HG03439 (cell line): ENCODE data around the gene ATP6V1G1.
A peak's percentile ranks its signal among the peaks of the same experiment; 100 is the strongest.
"Not testable (repeated sequence)": the region's sequence is repeated elsewhere in the genome, so short reads cannot be mapped to it uniquely, and the experiment has no call there.

Experiments
- ATAC-seq: cut with Tn5 transposase; IDR thresholded peaks from one replicate; pipeline ENCODE4 v1.9.1; 2021; ENCODE audit warnings: mild to moderate bottlenecking, moderate library complexity; ENCODE audit not compliant: unreplicated experiment

ATP6V1G1 gene, protein sequence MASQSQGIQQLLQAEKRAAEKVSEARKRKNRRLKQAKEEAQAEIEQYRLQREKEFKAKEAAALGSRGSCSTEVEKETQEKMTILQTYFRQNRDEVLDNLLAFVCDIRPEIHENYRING

DNA sequence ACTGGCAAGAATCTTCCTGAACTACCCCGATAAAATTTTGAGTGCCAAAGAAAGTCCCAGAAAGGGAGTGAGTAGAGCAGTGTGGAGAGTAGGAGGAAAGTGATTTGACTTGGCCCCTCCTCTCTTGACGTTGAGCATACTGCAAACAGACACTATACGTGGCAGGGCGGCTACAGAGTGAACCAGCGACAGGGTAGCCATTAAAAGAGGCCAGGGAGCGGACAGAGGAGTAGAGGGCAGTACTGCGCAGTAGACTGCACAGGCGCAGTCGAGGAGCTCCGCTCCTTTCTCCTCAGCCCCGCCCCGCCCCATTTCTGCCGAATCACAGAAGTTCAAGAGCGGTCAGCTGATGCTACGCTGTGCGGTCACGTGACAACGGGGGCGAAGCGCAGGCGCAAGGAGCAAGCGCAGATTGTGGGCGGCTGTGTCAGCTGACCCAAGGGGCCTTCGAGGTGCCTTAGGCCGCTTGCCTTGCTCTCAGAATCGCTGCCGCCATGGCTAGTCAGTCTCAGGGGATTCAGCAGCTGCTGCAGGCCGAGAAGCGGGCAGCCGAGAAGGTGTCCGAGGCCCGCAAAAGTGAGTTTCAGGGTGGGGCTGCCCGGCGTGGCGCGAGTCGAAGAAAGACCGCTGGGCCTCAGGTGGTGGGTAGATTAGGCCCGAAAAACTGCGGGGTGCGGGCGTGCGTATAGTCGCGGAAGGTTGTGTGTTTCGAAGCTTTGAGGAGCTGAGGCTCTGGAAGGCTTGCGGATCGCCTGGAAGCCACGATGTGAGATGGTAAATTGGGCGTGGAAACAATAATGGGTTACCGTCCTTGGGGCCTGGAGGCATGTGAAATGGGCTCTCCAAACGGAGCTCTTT, at the start of gene ATP6V1G1:
Gene ATP6V1G1, plus strand, starts transcription at position 425 of the 858 bp plus-strand sequence. Its CDS starts 70 bp downstream, at position 495.
- peak; percentile 94 for ATAC-seq

DNA sequence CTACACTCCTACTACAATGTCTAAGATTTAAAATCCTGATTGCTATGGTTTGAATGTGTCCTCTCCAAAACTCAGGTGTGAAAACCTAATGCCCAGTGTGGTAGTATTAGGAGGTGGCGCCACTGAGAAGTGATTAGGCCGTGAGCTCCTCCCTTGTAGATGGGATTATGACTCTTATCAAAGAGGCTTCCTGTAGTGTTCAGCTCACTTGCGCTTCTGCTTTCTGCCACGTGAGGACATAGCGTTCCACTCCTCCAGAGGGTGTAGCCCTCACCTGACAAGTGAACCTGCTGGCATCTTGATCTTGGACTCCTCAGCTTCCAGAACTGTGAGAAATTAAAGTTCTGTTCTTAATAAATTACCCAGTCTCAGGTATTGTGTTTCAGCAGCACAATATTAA, 49.3 kb upstream of the ATP6V1G1 start:
- no peak for ATAC-seq

DNA sequence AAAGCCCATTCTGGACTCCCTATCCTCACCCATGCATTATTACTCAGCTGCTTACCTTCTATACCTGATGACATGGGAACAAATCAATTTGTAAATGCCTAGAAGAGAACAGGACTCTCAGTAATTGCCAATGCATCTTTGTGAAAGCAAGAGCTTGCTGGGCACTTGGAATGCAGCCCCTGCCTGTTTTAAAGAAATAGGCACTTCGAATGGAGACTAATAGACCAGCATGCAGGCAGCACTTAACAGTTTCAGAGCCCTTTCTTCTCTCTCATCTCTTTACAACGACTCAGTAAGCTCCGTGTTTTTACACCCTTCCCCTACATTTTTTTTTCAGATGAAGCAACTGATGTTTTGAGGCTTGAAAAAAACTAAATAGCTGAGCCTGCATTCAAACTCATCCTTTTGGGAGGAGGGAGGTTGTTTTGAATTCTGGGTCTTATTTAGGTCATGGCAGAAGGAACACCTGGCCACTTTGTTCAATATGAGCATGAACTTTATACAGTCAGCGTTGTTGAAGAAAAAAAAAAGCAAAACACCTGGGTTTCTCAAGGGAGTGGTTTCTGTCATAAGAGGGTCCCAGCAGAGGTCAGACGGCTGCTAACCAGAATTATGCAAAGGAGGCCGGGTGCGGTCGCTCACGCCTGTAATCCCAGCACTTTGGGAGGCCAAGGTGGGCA, 47.7 kb upstream of the ATP6V1G1 start:
- ATAC-seq, result no peak

DNA sequence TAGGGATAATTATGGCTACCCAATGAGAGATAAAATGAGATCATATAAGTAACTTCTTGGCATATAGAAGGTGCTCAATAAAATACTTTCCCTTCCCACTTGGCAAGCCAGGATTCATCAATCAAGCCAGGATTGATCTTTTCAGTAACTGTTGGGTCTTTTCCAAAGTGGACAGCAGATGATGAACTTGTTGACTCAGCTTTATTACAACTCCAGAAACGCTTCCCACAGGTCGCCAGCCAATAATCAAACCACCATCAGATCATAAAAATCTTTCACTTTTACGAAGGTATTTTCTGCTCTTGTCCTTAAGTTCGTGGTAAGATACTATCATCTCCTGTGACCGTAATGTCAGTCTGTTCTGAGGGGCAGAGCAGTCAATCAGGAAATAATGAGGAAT, 42.5 kb upstream of the ATP6V1G1 start:
- no peak for ATAC-seq

DNA sequence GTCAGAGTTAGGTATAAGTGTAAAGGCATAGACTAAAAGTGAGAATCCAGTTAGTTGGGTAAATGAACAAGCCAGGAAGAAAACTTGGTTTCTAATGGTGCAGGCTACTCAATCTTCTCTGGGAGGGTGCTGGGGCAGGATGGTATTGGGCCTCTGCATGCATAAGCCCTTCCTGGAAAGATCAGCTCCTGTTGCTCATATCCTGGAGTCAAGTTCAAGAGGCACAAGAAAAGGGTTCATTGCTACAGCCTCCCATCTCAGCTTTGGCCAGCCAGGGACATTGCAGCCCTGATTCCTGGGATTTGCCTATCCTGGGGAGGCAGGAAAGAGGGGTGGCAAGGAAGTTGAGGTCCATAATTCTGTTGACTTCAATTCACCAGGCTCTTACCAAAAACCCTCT, 40.7 kb upstream of the ATP6V1G1 start:
- ATAC-seq, result no peak

DNA sequence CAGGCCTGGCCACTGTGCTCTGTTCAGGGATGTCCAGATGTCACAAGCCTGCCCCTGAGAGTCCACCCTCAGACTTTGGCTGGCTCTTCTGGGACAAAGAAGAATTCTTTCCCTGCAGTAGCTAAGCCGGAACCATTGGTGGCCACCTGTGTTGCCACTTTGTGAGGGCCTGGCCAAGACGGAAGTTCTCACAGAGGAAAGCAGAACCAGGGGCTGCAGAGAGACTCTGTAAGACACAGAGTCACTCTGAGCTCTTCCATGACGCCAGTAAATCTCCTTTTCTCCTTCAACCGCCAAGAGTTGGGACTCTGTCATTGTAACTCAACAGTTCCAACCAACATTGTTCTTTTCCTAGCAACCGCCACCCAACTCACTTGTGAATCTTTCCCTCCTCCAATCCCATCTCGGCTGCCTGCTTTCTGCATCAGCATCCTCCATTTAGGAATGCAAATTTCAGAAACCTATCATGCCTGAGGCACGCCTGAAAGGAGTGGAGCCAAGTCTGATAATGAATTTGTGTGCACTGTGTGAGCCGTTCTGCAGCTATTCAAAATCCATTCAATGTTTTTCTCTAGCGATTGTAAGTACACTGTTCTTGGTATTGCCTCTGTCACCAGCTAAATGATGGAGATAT, 37.8 kb upstream of the ATP6V1G1 start:
- ATAC-seq, result no peak

DNA sequence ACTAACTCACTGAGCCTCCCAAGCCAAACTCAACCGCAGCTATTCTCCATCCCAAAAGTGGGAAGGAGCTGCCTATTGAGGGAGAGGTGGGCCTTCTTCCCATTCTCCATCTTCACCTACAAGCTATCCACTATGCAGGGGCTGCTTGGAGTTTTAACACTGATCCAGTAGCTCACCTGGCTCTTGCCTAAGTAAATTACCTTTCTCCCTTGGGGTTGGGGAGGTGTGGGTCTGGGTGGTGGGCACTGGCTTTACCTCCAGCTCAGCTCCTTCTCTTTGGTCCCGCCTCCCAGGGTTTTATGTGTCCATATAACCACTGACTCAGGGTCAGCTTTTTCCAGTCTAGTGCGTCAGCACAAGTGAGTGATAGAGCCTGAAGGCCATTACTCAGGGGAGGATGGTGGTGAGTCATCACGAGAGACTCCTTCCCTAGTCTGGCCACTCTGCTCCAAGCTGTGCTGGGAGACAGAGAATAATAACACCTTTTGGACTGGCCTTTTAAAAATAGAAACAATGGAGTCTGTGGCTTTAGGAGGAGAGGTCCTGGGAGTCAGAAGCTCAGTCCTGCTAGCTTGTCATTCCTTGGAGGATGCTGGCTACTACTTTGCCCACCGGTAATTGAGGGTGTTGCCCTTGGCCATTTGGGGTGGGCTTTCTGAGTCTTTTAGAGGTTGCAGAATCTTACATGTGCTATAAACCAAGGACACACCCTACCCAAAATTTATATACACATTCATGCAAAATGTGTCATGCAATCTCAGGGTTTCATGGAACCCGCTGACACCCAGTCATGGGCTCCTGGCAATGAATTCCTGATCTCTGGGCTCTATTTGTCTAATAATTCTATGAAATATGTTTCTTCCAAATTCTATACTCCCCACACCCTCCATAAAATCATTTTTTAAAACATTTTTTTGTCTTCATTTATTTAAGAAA, 35.6 kb upstream of the ATP6V1G1 start:
- no peak for ATAC-seq

DNA sequence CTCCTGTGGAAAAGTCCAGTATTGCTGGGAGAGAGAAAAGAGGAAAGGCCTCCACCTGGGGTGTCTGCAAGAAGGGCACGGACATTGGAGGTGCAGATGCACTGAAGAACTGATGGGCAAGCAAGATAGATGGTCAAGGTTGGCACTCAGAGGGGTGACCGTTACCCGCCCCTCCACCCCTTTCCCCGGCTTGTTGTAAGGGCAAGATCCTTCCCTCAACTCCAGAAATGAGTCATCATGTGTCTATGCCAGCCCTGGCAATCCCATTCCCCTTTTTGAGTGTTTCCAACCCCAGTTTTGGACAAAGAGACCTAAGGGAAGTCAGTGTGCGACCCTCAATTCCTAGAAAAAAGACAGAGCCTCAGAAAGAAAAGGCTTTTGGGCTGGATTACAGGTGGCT, 34.9 kb upstream of the ATP6V1G1 start:
- no peak for ATAC-seq

DNA sequence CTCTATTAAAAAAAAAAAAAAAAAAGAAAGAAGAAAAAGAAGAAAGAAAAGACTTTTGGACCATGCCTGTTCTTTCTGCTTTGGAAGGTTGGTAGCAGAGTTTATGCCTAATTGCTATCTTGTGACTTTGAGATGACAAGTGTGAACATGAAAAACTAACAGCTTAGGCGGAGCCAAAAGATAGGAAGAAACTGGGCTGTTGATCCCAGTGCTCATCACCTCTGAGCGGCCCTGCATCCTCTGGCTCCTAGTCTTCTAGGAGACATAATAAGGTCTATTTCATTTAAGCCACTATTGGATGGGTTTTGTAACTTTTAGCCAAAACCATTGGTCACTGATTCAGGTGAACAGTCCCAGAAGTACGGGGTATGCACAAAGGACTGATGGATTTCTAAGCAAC, 34.4 kb upstream of the ATP6V1G1 start:
- no peak for ATAC-seq

DNA sequence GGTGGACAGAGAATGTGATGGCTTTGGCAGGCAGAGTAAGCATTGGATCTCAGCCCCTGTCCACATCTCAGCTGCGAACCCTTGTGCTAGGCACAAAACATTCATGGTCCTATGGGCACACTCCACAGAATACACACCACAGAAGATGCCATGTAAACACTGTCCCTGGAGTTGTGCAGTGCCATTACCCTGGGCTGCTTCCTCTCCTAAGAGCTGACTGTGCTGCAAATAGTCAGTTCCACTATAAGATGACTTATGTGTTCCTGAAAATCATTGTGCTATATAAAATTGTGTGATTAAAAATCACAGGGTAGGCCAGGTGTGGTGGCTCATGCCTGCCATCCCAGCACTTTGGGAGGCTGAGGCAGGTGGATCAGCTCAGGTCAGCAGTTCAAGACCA, 31.9 kb upstream of the ATP6V1G1 start:
- ATAC-seq, result no peak

DNA sequence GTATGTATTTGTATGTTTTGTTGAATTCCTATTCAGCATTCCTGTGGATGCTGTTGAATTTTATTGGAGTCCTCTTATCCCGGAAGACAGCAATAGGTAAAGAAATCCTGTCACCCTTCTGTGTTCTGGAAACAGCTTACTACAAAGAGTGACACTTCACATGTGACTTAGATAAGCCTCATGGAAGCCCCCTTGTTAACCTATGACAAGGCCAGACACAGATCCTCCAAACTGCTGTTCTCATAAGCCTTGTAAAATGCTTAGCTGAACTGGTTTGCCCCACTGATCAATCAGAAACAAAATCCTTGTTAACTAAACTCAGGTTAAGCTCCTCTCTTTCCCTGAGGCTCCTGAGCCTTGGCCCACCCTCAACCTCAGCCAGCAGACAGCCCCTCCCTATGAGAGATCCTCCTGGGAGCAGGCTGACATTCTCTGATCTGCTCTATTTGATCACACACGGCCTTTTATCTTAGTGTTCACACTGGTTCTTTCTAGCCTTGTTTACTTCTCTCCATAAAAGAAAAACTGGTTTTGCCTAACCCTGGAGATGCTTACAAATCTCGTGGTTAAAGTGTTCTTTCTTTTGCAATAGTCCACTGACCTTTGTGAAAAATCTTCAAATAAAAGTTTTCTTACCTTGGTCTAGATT, 29.4 kb upstream of the ATP6V1G1 start:
- no peak for ATAC-seq

DNA sequence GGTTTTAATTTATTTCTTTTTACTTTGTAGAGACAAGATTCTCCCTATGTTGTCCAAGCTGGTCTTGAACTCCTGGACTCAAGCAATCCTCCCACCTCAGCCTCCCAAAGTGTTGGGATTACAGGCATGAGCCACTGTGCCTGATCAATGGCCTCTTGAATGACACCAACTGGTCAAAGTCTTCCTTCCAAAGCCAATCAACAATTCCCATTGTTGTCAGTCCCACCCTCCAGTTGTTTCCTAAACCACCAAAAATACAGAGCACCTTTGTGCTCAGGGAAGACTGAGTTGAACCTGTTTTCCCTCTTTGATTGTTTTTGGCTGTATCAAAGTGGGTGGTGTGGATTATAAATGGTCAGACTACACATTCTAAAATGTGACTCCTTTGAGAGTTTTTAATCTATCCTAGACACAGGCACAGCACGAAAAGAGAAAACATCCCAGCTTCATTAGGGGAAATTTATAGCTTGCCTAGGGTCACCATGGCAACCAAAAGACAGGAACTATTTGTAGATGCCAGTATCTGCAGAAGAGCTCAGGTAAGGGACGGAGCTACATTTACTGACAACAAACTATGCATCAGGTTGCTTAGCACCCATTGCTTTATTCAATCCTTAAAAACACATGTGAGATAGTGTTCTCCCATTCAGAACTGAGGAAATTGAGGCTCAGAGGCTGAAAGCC, 27.6 kb upstream of the ATP6V1G1 start:
- ATAC-seq, result no peak

DNA sequence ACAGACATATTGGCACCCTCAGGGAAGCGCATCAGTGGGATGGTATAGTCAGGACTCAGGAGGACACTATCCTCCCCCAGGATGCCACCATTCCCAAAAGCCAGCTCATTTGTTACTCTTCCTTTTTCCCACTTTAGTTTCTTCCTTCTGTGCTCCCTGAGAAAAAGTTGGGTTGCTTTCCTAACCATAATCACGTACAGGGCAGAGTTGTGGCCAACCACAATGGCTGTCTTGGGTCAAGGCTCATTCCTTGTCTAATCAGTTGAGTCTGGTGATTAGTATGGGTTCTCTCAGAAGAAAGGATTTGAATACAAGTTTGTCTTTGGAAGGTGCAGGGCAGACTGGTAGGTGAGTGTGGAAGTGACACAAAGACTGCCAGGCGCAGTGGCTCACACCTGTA, 26.6 kb upstream of the ATP6V1G1 start:
- ATAC-seq, result no peak

DNA sequence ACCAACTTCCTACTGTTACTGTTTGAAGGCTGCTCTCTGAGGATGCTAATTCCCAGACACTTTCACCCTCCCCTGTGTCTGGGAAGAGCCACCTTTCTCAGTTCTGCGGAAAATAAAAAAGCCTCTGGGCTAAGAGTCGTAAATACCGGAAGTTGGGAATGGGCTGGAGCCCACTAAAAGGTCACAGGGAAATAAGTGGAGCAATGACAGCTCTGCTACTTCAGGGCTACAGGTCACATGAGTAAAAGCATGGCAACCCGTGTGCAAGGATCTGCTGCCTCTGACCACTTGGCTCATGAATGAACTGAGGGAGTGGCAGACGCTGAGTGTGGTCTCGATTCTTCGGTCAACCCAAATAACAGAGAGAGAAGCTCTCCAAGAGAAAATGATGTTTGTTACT, 25.8 kb upstream of the ATP6V1G1 start:
- no peak for ATAC-seq

DNA sequence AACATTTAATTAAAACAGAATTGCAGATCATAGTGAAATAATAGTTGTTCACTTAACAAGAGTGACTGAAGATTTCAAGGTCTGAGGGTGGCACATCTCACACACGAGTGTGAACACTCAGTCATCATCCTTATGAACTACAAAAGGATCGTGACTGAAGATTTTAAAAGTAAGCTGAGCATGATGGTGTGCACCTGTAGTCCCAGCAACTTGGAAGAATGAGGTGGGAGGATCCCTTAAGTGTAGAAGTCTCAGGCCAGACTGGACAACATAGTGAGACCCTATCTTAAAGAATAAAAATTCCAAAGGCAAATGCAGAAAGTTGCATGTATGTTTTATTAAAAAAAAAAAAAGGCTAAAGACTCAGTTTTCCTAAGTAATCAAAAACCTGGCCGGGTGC, 22.4 kb upstream of the ATP6V1G1 start:
- no peak for ATAC-seq

DNA sequence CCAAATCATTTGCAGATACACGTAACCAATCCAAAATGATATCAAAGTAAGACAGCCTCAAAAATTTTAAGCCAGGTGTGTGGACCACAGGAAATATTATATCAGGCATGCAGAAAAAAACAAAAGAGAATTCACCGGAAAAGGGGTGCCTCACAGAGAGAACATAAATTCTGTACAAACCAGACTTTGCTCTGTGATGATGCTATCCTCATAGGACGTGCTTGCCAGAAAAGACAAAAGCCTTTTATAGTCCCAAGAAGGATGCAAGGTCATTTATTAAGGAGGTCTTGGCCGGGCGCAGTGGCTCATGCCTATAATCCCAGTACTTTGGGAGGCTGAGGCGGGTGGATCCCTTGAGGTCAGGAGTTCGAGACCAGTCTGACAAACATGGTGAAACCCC, 16.8 kb upstream of the ATP6V1G1 start:
- no peak for ATAC-seq

DNA sequence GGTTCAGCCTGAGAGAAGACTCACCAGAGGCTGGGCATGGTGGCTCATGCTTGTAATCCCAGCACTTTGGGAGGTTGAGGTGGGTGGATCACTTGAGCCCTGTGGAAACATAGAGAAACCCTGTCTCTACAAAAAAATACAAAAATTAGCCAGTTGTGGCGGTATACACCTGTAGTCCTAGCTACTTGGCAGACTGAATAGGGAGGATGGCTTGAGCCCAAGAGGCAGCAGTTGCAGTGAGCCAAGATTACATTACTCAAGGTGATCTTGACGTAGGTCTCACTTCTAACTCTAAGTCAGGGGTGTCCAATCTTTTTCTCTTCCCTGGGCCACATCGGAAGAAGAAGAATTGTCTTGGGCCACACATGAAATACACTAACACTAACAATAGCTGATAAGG, 16.2 kb upstream of the ATP6V1G1 start:
- ATAC-seq, result no peak

DNA sequence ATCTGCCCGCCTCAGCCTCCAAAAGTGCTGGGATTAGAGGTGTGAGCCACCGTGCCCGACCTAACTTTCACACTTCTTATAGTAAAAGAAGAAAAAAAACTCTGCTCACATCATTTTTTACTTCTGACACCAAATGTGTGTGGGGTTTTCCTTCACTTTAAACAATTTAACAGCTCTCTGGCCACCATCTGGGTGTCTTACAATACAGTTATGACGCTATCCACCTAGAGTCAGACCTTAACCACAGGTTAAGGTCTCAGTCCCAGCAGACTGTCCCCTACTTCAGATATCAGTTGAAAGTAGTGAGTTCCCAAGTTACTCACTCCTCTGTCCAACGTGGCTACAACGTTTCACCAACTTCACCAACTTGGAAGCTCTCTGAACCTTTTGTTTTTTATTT, 15.4 kb upstream of the ATP6V1G1 start:
- no peak for ATAC-seq

DNA sequence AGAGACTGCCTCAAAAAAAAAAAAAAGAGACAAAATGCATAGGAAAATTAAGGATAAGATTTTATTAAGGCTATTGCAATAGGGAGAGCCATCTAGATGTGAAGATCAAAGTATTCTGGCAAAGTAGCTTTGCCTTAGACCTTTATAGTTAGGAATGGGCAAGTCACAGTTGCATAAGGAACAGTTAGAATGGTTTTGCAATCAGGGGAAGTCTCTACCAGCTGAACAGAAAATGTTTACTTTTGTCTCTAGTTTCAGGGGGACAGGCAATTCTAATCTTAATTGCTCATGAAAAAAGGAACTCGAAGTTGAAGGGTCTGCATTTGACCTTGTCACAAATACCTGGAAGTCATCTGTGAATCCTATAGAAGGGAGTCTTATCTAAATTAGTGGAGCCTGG, 13.1 kb upstream of the ATP6V1G1 start:
- no peak for ATAC-seq

DNA sequence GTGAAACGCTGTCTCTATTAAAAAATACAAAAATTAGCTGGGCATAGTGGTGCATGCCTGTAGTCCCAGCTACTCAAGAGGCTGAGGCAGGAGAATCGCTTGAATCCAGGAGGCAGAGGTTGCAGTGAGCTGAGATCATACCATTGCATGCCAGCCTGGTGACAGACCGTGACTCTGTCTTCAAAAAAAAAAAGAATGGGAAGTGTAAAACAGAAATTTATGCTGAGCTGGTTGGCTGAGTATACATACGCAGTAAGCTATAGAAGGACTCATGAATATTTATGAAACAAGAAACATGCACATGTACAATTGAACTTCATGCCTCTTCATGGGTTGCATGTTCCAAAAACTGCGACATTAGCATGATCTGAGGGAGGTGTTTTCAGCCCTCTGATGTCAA, 10.8 kb upstream of the ATP6V1G1 start:
- ATAC-seq, result not testable (repeated sequence)
